ENCODE measurements around the gene CLIP2.
"Not testable (repeated sequence)": the region's sequence is repeated elsewhere in the genome, so short reads cannot be mapped to it uniquely, and the experiment has no call there.

The CLIP2 gene

DNA sequence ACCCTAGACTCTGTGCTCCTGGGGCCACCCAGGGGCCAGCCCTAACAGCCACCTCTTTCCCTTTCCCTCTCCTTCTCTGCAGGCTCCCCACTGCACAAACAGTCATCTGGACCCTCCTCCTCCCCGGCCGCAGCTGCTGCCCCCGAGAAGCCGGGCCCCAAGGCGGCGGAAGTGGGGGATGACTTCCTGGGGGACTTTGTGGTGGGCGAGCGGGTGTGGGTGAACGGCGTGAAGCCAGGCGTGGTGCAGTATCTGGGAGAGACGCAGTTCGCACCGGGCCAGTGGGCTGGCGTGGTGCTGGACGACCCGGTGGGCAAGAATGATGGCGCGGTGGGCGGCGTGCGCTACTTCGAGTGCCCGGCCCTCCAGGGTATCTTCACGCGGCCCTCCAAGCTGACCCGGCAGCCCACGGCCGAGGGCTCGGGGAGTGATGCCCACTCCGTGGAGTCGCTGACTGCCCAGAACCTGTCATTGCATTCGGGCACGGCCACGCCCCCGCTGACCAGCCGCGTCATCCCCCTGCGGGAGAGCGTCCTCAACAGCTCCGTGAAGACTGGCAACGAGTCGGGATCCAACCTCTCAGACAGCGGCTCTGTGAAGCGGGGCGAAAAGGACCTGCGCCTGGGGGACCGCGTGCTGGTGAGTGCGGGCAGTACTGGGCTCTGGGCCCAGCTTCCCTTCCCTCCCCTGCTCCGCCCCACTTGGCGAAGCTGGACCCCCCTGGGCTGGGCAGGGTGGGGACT lies 49.3 kb downstream of the CLIP2 start:
- DNase-seq: no peak

GRCh38 chr7:74339648-74340047 lies 50.4 kb downstream of the CLIP2 start:
- not testable (repeated sequence) for DNase-seq

DNA sequence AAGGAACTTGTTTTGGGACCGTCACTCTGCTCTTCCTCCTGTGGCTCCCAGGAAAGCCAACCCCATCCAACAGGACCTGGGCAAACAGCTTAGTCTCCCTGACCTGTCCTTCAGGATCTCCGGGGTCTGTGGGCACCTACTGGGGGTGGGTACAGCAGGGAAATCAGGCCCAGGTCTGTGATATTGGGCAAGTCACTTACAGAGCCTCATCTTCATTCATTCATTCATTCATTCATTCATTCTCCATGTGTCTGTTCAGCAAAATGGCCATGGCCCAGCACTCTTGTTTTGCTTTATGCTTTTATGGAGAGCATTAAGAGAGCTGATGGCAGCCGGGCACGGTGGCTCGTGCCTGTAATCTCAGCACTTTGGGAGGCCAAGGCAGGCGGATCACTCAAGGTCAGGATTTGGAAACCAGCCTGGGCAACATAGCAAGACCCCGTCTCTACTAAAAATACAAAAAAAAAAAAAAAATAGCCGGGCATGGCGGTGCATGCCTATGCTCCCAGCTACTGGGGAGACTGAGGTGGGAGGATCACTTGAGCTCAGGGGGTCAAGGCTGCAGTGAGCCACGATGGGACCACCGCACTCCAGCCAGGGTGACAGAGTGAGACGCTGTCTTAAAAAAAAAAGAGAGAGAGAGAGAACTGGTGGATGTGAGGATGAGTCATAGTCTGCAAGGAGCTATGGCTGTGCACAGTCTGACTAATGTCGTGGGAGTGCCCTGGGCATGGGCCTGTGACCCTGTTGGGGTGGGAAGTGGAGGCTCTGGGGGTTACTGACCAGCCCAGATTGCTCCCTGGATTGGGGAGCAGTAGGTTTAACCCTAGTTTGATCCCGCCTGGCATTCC lies 54.3 kb downstream of the CLIP2 start:
- DNase-seq: no peak

DNA sequence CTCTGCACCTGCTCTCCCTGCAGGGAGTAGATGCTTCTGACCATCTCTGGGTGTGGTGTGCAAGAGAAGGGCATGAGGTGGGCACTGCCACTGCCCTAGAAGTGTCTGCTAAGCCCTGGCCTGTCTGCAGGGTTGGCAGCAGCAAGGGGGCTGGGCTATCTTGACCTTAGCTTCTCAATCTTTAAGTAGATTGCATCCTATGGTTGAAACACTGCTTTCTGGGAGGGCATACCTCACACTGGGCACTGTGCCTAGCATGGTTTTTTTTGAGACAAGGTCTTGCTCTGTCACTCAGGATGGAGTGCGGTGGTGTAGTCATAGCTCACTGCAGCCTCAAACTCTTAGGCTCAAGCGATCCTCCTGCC lies 54.9 kb downstream of the CLIP2 start:
- DNase-seq: no peak

DNA sequence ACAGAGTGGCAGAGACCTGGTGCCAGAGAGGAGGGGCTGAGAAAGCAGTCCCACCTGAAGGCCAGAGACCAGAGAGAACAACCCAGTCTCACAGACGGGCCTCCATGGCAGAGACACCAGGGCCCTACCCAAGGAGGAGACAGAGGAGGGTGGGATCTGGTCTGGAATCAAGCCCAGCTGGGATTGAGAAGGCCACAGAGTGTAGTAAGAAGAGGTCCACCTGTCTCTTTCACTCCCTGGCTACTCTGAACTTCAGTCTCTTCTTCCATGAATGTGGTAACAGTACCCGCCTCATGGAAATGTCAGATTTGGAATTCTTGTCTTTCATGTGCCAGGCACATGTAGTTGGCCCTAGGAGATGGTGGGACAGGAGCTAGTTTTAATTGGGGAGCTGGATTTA lies 55.6 kb downstream of the CLIP2 start:
- DNase-seq: no peak

GRCh38 chr7:74345970-74346369 lies 56.8 kb downstream of the CLIP2 start:
- DNase-seq: no peak

DNA sequence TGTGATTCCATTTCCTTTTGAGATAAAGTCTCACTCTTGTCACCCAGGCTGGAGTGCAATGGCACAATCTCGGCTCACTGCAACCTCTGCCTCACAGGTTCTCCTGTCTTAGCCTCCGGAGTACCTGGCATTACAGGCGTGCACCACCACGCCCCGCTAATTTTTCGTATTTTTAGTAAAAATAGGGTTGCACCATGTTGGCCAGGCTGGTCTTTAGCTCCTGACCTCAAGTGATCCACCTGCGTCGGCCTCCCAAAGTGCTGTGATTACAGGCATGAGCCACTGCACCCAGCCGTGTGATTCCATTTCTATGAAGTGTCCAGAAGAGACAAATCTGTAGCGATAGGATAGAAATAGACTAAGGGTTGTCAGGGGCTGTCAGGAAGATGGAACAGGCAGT lies 60.4 kb downstream of the CLIP2 start:
- DNase-seq: no peak

GRCh38 chr7:74350751-74351150 lies 61.5 kb downstream of the CLIP2 start:
- DNase-seq: no peak

DNA sequence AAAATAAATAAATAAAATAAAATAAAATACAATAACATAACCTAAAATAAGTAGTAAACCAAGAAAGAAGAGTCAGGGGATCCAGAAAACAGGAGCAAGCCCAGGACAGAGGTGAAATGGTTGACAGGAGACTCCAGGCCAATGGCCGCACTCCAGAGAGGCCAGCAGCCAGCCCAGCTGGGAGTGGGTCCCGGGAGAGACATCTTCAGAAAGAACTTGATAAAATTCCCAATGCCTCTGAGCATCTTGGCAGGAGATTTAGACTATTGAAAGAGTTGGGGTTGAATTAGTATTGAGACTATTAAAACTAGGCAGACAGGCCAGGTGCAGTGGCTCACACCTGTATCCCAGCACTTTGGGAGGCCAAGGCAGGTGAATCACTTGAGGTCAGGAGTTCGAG lies 62.6 kb downstream of the CLIP2 start:
- no peak for DNase-seq

DNA sequence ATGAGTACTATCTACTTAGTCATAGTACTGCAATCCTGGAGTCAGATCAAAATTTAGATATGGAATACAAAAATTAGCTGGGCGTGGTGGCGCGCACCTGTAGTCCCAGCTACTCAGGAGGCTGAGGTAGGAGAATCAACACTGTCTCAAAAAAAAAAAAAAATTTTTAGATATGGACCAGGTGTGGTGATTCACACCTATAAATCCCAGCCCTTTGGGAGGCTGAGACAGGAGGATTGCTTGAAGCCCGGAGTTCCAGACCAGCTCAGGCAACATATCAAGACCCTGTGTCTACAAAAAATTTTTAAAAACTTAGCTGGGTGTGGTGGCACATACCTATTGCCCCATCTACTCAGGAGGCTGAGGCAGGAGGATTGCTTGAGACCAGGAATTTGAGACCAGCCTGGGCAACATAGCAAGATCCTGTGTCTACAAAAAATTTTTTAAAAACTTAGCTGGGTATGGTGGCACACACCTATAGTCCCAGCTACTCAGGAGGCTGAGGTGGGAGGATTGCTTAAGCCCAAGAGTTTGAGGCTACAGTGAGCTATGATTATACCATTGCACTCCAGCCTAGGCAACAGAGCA lies 63.4 kb downstream of the CLIP2 start:
- DNase-seq: not testable (repeated sequence)

- no peak for DNase-seq
Observed at GRCh38 chr7:74354009-74354408, 64.8 kb downstream of the CLIP2 start.

DNA sequence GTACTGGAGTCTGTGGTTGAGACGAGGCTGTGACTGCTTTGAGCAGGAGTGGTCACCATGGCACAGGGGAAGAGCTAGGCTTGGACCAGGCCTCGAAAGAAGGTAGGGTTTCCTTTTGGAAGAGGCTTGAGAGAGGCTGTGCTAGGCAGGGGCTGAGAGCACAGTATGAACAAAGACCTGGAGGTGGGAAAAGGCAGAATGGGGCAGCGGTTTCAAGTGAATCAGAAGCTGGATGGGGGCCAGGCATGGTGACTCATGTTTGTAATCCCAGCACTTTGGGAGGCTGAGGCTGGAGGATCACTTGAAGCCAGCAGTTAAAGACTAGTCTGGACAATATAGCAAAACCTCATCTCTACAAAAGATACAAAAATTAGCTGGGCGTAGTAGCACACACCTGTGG lies 65.9 kb downstream of the CLIP2 start:
- DNase-seq: no peak

- no peak for DNase-seq
Observed at GRCh38 chr7:74356589-74357315, 67.5 kb downstream of the CLIP2 start.

GRCh38 chr7:74360008-74360407 lies 70.8 kb downstream of the CLIP2 start:
- no peak for DNase-seq

GRCh38 chr7:74362266-74362665 lies 73.1 kb downstream of the CLIP2 start:
- no peak for DNase-seq

- no peak for DNase-seq
Observed at GRCh38 chr7:74364061-74364460, 74.9 kb downstream of the CLIP2 start.

GRCh38 chr7:74365322-74366022 lies 76.3 kb downstream of the CLIP2 start:
- no peak for DNase-seq

DNA sequence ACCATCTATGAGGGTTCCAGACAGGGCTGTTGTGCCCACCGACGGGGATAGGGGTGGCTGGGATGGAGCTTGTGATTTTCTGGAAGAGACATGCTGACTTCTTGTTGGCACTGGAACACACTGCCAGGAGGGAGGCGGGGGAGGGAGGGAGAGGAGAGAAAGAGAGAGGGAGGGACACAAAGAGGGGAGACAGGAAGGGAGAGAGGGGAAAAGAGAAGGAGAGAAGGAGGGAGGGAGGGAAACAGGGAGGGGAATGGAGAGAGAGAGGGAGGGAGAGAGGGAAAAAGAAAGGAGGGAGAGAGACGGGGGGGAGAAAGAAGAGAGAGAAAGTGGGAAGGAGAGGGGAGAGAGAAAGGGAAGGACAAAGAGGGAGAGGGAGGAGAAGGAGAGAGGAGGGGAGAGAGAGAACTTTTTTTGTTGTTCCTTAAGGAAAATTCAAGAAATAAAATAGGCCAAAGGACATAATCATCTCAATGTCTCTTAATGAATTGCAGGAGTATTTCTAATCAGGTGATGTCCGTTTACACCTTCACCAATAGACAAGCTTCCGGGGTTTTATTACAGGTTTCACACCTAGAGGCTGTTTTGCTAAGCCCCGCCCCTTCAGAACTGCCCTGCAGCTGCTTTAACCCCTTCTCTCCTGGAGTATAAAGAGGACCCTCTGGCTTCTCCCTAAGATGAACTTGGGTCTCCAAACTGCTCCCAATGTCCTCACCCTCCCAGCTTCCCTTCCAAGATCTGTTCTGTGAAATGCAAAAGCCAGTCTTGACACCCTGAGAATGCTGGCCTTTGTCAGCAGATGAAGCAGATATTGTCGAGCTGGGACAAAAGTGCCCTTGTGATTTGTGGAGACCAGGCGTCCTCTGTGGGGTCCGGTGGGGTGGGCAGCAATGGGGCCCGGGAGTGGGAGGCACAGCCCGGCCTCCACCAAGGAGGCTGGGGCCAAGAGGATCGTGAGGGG lies 82.5 kb downstream of the CLIP2 start:
- no peak for DNase-seq

DNA sequence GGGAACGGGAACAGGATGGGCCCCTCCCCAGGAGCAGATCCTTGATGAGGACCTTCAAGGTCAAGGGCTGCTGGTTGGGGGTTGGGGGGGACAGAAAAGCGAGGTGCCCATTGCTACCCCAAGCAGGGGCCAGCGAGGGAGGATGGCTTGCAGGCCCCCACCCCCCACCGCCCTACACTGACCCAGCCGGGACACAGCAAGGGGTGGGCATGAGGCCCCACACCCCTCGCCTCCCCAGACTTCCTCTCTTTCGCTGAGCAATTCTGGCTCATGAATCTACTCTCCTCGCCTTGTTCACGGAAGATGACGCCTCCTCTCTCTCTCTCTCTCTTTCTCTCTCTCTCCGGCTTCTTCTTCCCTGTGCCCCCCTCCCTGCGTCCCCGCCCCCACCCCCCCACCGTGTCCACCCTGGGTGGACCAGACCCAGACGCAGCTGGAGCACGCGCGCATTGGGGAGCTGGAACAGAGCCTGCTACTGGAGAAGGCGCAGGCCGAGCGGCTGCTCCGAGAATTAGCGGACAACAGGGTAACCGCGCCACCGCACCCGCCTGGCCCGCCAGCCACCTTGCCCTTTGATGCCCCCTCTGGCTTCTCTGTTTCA lies 83.4 kb downstream of the CLIP2 start:
- DNase-seq: no peak

DNA sequence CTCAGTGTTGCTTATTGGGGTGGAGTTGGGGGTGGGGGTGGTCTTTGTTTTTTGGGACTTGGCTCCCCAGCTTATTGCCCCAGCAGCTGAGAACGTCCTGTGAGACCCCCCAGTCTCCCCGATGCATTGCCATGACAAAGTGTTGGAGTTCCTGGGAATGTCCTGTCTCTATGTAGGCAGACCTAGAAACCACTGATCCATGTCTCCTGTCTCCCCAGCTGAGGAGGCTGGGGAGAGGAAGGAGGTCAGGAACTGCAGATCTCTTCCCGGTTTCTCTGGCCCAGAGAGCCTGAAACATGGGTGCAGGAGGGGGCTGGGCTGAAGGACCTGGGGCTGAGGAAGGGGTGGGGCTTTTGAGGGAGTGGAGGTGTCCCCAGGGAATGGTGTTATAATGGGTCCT lies 84.3 kb downstream of the CLIP2 start:
- DNase-seq: no peak

- DNase-seq: no peak
Observed at GRCh38 chr7:74375726-74376220, 86.6 kb downstream of the CLIP2 start.
